Measurements from ENCODE around the gene ACP1. TPM values are rescaled to one million over a fixed set of nuclear protein-coding genes. Genes with fewer than 3 reads are reported as not detected.

ACP1 gene
- total RNA-seq, 2 donors from 2014 or later, result 62.0 to 74.2 TPM

DNA sequence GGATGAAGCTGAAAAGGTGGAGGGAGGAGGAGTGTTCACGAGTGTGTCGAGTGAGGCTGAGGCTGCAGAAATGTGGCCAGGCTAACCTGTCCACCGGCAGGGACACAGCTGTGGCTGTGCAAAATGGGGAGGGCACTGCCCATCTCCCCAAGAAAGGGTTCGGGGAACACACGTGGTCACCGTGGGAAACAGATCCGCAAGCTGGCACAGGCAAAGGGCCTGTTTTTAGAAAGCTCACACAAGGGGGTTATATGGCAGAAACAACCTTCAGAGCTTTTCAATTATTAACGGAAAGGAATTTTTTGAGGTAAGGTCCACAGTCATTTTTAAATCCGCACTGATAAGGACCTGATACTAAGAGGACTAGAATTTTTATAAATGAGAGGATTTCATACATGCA lies 36.6 kb upstream of the ACP1 start:
- no peaks in the 10 kb centered on the region for H3K27me3 ChIP-seq
- intact Hi-C loops (cut with DNase I), result no loop called here
- TF ChIP-seq CTCF (IDR thresholded peaks at IDR 0.05) (no peak), POLR2A (IDR thresholded peaks at IDR 0.05) (peak in 1 of 3 donors; percentile 9)
- H3K27ac ChIP-seq, result peak overlapping the region in 3 of 4 donors; percentile 61 to 72 (median 68)
- DNase-seq (peak in 3 of 4 donors; percentile 34 to 45 (median 39)), ATAC-seq (peak; percentile 80)
- 54 to 64% methylated on average over 9 of the region's 9 CpGs for WGBS, 2 donors
- no peak overlapping the region for H3K4me3 ChIP-seq
- H3K9me3 ChIP-seq, result no peaks in the 10 kb centered on the region
- peaks cover 14% of the 10 kb centered on the region for H3K4me1 ChIP-seq
- H3K36me3 ChIP-seq (replicated peaks in 1 of 2; ENCODE audit: insufficient read depth in 1 of 2, low read depth in 2 of 2), result peaks cover 12 to 24% of the 10 kb centered on the region in 2 donors

DNA sequence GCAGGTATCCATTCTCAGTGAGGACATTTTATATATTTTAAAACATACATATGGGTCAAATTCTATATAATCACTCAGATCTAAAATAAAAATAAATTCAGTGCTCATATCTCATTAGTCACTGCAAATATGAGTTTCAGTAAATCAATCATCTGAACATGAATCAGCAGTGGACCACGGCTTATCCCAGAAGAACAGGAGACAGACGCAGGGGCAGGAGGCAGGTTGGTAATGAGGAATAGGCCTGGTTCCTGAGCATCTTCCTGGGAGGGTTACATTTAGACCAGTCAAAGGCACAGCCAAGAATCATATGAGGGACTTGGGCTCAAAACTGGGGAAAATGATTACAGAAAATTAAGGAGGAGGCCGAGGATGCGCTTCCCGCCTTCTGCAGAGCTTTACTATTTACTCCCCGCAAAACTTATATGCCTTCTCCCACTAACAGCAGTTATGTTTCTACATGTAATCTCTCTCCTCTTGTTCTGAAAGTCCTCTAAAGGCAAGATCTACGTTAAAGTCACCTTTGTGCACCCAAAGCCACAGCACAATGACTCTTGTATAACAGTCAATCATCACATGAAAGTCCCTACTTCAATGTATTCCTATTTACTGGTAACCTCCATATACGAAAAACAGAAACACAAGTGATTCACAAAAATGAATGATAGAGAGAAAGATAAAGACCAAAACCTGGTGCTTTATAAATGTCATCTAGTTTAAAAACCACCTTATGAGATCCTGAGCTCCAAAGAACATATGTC lies 36.0 kb upstream of the ACP1 start:
- TF ChIP-seq POLR2A (IDR thresholded peaks at IDR 0.05) (no peak), CTCF (IDR thresholded peaks at IDR 0.05) (no peak)
- 75 to 80% methylated on average over 8 of the region's 8 CpGs for WGBS, 2 donors
- ATAC-seq, result peak; percentile 59
- H3K27me3 ChIP-seq, result no peaks in the 10 kb centered on the region
- no peaks in the 10 kb centered on the region for H3K9me3 ChIP-seq
- peak overlapping the region in 3 of 4 donors; percentile 61 to 72 (median 68) for H3K27ac ChIP-seq
- peaks cover 12 to 24% of the 10 kb centered on the region in 2 donors for H3K36me3 ChIP-seq (replicated peaks in 1 of 2; ENCODE audit: insufficient read depth in 1 of 2, low read depth in 2 of 2)
- H3K4me1 ChIP-seq, result peaks cover 14% of the 10 kb centered on the region
- intact Hi-C loops (cut with DNase I), result no loop called here
- no peak overlapping the region for H3K4me3 ChIP-seq
- DNase-seq, result no peak

- ATAC-seq, result peak; percentile 30
- WGBS, 2 donors, result 42 to 46% methylated on average over 9 of the region's 9 CpGs
- Histone ChIP-seq H3K4me1 (peaks cover 21% of the 10 kb centered on the region), H3K27me3 (no peaks in the 10 kb centered on the region), H3K27ac (peak overlapping the region in 3 of 4 donors; percentile 48 to 71 (median 58)), H3K36me3 (replicated peaks in 1 of 2; ENCODE audit: insufficient read depth in 1 of 2, low read depth in 2 of 2) (peaks cover 8 to 14% of the 10 kb centered on the region in 2 donors), H3K4me3 (no peak overlapping the region), H3K9me3 (no peaks in the 10 kb centered on the region)
- intact Hi-C loops (cut with DNase I), result no loop called here
- DNase-seq, result peak in 1 of 4 donors; percentile 23
- TF ChIP-seq CTCF (IDR thresholded peaks at IDR 0.05) (no peak), POLR2A (IDR thresholded peaks at IDR 0.05) (no peak)
Observed at GRCh38 chr2:231521-232185, 33.1 kb upstream of the ACP1 start.

DNA sequence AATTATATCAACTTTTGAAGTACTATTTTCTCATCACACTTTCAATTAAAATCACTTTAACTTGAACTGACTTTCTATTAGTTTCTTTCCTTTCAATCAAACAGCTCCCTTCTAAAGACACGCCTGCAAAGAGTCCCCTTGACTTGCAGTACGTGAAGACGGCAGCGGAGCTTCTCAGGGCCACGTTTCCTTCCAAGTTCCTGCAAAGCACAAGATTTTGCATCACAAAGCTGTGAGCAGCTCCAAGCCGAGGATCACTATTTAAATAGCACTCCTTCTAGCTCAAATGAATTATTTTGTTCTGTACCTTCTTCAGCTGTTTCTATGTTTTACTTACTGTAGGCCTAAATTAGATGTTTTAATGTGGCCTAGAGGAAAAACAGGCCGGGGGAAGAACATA lies 31.7 kb upstream of the ACP1 start:
- H3K27me3 ChIP-seq, result no peaks in the 10 kb centered on the region
- H3K27ac ChIP-seq, result peak overlapping the region in 1 of 4 donors; percentile 71
- H3K9me3 ChIP-seq, result no peaks in the 10 kb centered on the region
- peaks cover 21% of the 10 kb centered on the region for H3K4me1 ChIP-seq
- 86 to 96% methylated on average over 7 of the region's 7 CpGs for WGBS, 2 donors
- no peak for ATAC-seq
- H3K36me3 ChIP-seq (replicated peaks in 1 of 2; ENCODE audit: insufficient read depth in 1 of 2, low read depth in 2 of 2), result peaks cover 8 to 12% of the 10 kb centered on the region in 2 donors
- H3K4me3 ChIP-seq, result no peak overlapping the region
- no peak for TF ChIP-seq CTCF (IDR thresholded peaks at IDR 0.05)
- TF ChIP-seq POLR2A (IDR thresholded peaks at IDR 0.05), result no peak
- intact Hi-C loops (cut with DNase I), result no loop called here
- DNase-seq, result no peak

Measured in body of pancreas (tissue), 4 donors.